Measurements from ENCODE around the gene IQGAP2. TPM values are rescaled to one million over a fixed set of nuclear protein-coding genes. Genes with fewer than 3 reads are reported as not detected.

Gene IQGAP2
- total RNA-seq, 6 experiments from 2014 or later, result 96.4 to 152 (median 123) TPM

DNA sequence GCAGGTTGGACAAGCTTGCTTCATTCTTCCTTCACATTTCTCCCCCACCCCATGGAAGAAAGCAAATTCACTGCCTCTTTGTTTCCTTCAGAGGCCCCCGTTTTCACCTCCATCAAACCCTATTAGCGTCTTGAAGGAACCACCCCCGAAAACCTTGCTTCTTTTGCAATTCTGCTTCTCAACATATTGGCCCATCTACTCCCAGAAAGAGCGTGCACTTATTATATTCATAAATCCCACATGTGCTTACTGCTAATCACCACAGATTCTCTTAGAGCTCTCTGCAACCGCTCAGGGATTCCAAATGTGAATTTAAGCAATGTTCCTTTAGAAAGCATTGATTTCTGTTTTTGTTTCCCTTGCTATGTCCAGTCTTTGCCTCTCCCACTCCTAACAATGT is 219.0 kb downstream of the IQGAP2 start:
- H3K27ac ChIP-seq, result peak overlapping the region in 1 of 3 donors; percentile 1
- ATAC-seq, result no peak
- no peak overlapping the region for H3K4me3 ChIP-seq
- 84% methylated on average over 5 of the region's 5 CpGs for WGBS (ENCODE audit: insufficient coverage, low coverage, low lambda C conversion rate, missing lambda C conversion rate)
- no peaks in the 10 kb centered on the region for H3K4me1 ChIP-seq
- TF ChIP-seq, protein P1, sequence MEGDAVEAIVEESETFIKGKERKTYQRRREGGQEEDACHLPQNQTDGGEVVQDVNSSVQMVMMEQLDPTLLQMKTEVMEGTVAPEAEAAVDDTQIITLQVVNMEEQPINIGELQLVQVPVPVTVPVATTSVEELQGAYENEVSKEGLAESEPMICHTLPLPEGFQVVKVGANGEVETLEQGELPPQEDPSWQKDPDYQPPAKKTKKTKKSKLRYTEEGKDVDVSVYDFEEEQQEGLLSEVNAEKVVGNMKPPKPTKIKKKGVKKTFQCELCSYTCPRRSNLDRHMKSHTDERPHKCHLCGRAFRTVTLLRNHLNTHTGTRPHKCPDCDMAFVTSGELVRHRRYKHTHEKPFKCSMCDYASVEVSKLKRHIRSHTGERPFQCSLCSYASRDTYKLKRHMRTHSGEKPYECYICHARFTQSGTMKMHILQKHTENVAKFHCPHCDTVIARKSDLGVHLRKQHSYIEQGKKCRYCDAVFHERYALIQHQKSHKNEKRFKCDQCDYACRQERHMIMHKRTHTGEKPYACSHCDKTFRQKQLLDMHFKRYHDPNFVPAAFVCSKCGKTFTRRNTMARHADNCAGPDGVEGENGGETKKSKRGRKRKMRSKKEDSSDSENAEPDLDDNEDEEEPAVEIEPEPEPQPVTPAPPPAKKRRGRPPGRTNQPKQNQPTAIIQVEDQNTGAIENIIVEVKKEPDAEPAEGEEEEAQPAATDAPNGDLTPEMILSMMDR (IDR thresholded peaks at IDR 0.05), result no peak
- no peak for TF ChIP-seq POLR2A (IDR thresholded peaks at IDR 0.05)
- intact Hi-C loops (cut with DNase I), result no loop called here
- H3K27me3 ChIP-seq, result no peaks in the 10 kb centered on the region
- H3K9me3 ChIP-seq, result no peaks in the 10 kb centered on the region
- no peak for DNase-seq
- peaks cover 0 to 8% (median 0%) of the 10 kb centered on the region in 4 donors for H3K36me3 ChIP-seq

DNA sequence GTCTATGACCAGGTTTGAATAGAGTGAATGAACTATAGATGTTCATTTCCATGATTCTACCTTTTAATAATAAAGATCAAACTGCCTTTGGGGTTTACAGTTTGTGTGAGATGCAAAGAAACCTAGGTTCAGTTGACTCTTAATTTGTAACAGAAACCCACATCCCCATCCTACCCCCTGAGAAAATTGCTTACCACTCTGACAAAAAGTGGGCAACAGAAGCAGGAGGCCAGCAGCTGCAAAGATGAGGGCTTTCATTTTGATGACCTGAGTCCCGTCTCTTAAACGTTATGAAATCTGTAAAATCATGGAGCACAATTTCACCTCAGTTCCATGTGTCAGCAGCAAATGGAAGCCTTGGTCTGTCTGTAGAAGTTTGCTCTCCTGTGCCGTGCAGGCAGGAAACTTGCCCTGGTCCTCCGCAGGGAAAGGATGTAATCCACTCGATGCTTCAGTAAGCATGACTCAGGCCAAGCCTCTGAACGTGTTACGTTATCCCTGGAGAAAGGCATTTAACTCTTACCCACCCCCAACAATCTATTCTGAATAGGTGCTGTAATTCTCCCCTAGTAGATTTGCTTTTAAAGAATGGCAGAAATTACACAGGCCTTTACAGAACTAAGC is 220.0 kb downstream of the IQGAP2 start, which contains the start of gene F2RL2:
Gene F2RL2, minus strand, starts transcription at position 431 of the 624 bp plus-strand sequence. Its CDS starts 173 bp downstream, at position 258.
- Histone ChIP-seq H3K27ac (peak within 1 kb of the TSS in 1 of 3 donors; percentile 1), H3K9me3 (no peaks in the 10 kb centered on the region), H3K36me3 (peaks cover 0 to 3% (median 0%) of the 10 kb centered on the region in 4 donors), H3K4me3 (no peak within 1 kb of the TSS), H3K27me3 (no peaks in the 10 kb centered on the region), H3K4me1 (no peaks in the 10 kb centered on the region)
- ATAC-seq, result peak; percentile 61 to 88 (median 74)
- DNase-seq, result peak in 1 of 3 donors; percentile 39
- WGBS (ENCODE audit: insufficient coverage, low coverage, low lambda C conversion rate, missing lambda C conversion rate), result 37% methylated on average over 7 of the region's 7 CpGs
- TF ChIP-seq POLR2A (IDR thresholded peaks at IDR 0.05), result no peak
- TF ChIP-seq, protein P1 (IDR thresholded peaks at IDR 0.05), result no peak
- intact Hi-C loops (cut with DNase I), result no loop called here

DNA sequence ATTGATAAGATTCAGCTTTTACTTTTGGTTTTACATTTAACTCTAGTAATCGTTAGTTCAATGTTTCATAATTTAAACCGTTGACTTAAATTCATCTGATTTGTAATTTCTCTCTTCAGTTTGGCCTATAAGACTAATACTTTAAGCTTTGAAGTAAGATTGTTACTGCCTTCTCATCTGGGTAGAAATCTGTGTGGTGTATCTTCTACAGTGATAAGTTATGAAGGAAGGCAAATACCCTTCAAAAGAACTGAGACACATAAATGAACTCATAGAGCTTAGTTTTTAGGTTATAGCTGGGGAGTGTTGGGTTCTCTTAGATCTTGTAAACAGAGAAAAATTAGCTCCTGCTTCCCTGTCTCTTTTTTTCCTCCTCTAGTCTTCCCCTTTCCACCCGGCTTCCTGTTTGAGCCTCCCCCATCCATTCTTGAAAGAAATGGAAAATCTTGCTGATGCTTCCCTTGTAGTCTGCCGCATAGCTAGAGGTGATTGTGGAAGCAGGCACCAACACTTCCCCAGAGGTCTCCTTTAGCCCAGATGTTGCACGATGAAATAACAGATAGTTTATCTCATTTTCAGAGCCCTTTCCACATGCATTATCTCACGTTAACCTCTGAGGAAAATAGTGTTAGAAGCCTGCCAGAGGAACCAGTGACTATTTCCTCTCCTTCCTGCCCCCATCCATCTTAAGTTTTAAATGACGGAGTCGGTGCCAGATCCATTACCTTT is 222.2 kb downstream of the IQGAP2 start:
- intact Hi-C loops (cut with DNase I), result no loop called here
- TF ChIP-seq POLR2A (IDR thresholded peaks at IDR 0.05), result no peak
- TF ChIP-seq, protein P1 (IDR thresholded peaks at IDR 0.05), result no peak
- DNase-seq, result no peak
- Histone ChIP-seq H3K9me3 (no peaks in the 10 kb centered on the region), H3K4me1 (no peaks in the 10 kb centered on the region), H3K36me3 (peaks cover 0 to 9% (median 2%) of the 10 kb centered on the region in 4 donors), H3K4me3 (no peak overlapping the region), H3K27me3 (no peaks in the 10 kb centered on the region), H3K27ac (no peak overlapping the region)
- 42% methylated on average over 8 of the region's 8 CpGs for WGBS (ENCODE audit: insufficient coverage, low coverage, low lambda C conversion rate, missing lambda C conversion rate)
- peak; percentile 32 to 36 (median 36) for ATAC-seq

DNA sequence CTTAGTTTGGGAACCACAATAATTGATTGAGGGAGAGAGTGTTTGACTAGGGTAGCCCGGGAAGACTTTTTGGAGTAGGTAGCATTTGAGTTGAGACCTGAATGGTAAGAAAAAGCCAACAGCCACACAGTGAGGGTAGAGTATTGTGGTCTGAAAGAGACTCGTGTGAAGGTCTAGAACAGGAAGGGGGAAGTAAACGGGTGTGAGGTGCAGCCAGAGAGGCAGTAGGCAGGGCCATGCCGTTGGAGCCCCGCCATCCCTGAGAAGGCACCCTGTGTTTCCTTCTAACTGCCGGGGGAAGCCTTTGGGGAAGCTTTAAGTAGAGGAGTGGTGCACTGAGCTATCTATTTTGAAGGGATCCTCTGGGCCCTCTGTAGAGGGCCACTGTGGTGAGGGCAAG is 223.7 kb downstream of the IQGAP2 start:
- Histone ChIP-seq H3K27ac (no peak overlapping the region), H3K9me3 (no peaks in the 10 kb centered on the region), H3K27me3 (no peaks in the 10 kb centered on the region), H3K36me3 (peaks cover 0 to 9% (median 2%) of the 10 kb centered on the region in 4 donors), H3K4me3 (no peak overlapping the region), H3K4me1 (no peaks in the 10 kb centered on the region)
- TF ChIP-seq POLR2A (IDR thresholded peaks at IDR 0.05), result no peak
- TF ChIP-seq, protein P1 (IDR thresholded peaks at IDR 0.05), result no peak
- intact Hi-C loops (cut with DNase I), result no loop called here
- ATAC-seq (peak in 3 of 4 donors; percentile 18 to 49 (median 41)), DNase-seq (no peak)
- WGBS (ENCODE audit: insufficient coverage, low coverage, low lambda C conversion rate, missing lambda C conversion rate), result 41% methylated on average over 6 of the region's 6 CpGs

Measured in right lobe of liver (tissue), 6 donors.